WERI-Rb-1 (cell line): ENCODE measurements around the gene RASAL1.

ENCODE experiments used
- DNase-seq: peaks from one replicate; pipeline ENCODE4 v3.0.0-alpha.2; 2020
- H3K27ac ChIP-seq: fragments of 250-450 bp; sonication (Bioruptor Pico); 2 replicates; pipeline ENCODE4 v1.5.1; 2020; ENCODE audit warnings: mild to moderate bottlenecking, moderate library complexity
- H3K27me3 ChIP-seq: fragments of 250-450 bp; sonication (Bioruptor Pico); 2 replicates; pipeline ENCODE4 v1.5.1; 2021; ENCODE audit warnings: mild to moderate bottlenecking, low read depth, moderate library complexity; ENCODE audit not compliant: insufficient read depth, severe bottlenecking
- H3K36me3 ChIP-seq: fragments of 250-450 bp; sonication (Bioruptor Pico); 2 replicates; pipeline ENCODE4 v1.5.1; 2020; ENCODE audit warnings: mild to moderate bottlenecking, moderate library complexity
- H3K4me3 ChIP-seq: 2 replicates; pipeline ENCODE4 v1.5.1; 2011; ENCODE audit warnings: low read depth, mild to moderate bottlenecking, control low read depth, low read length
- H3K9me3 ChIP-seq: fragments of 250-450 bp; sonication (Bioruptor Pico); 2 replicates; pipeline ENCODE4 v1.5.1; 2021; ENCODE audit warnings: mild to moderate bottlenecking, moderate library complexity; ENCODE audit not compliant: severe bottlenecking
- CTCF ChIP-seq: IDR thresholded peaks from 2 replicates; pipeline ENCODE4 v1.5.1; 2011; ENCODE audit warnings: low read depth, mild to moderate bottlenecking, control low read depth, inconsistent platforms, low read length

The RASAL1 gene

GRCh38 chr12:113135178-113136127 lies at the start of gene RASAL1:
RASAL1 (minus strand) TSS chr12:113135761; CDS start chr12:113135462, 299 bp downstream.
- peak within 1 kb of the TSS; percentile 46 for H3K4me3 ChIP-seq
- peak; percentile 87 for DNase-seq

GRCh38 chr12:113184900-113185179 lies 49.3 kb upstream of the RASAL1 start:
- H3K27ac ChIP-seq = peak overlapping the region; percentile 93
- no peaks in the 10 kb centered on the region for H3K27me3 ChIP-seq
- H3K9me3 ChIP-seq = no peaks in the 10 kb centered on the region
- H3K4me3 ChIP-seq = peak overlapping the region; percentile 96
- peaks cover 44% of the 10 kb centered on the region for H3K36me3 ChIP-seq
- peak; percentile 85 for DNase-seq
- TF ChIP-seq CTCF = no peak

More at GRCh38 chr12:113135178-113136127, at the start of gene RASAL1:
- peak; percentile 59 for TF ChIP-seq CTCF
- Histone ChIP-seq H3K9me3 (no peaks in the 10 kb centered on the region), H3K27me3 (no peaks in the 10 kb centered on the region), H3K36me3 (no peaks in the 10 kb centered on the region), H3K27ac (no peak within 1 kb of the TSS)

GRCh38 chr12:113184098-113184899 lies 48.7 kb upstream of the RASAL1 start:
- Histone ChIP-seq H3K27ac (no peak overlapping the region), H3K27me3 (no peaks in the 10 kb centered on the region), H3K9me3 (no peaks in the 10 kb centered on the region), H3K36me3 (peaks cover 48% of the 10 kb centered on the region), H3K4me3 (peak overlapping the region; percentile 96)
- no peak for DNase-seq
- TF ChIP-seq CTCF = no peak

- no peak overlapping the region for H3K27ac ChIP-seq
- no peak overlapping the region for H3K4me3 ChIP-seq
- H3K9me3 ChIP-seq = no peaks in the 10 kb centered on the region
- no peak for DNase-seq
- no peak for TF ChIP-seq CTCF
- no peaks in the 10 kb centered on the region for H3K27me3 ChIP-seq
- peaks cover 52% of the 10 kb centered on the region for H3K36me3 ChIP-seq
Observed at GRCh38 chr12:113183030-113183589, 47.5 kb upstream of the RASAL1 start.

GRCh38 chr12:113181975-113182374 lies 46.4 kb upstream of the RASAL1 start:
- no peak for DNase-seq
- H3K36me3 ChIP-seq = peaks cover 56% of the 10 kb centered on the region
- H3K27ac ChIP-seq = no peak overlapping the region
- H3K4me3 ChIP-seq = no peak overlapping the region
- H3K27me3 ChIP-seq = no peaks in the 10 kb centered on the region
- TF ChIP-seq CTCF = no peak
- H3K9me3 ChIP-seq = no peaks in the 10 kb centered on the region
